ENCODE measurements around the gene TMEM91. TPM values are rescaled to one million over a fixed set of nuclear protein-coding genes. Genes with fewer than 3 reads are reported as not detected.
A peak's percentile ranks its signal among the peaks of the same experiment; 100 is the strongest.

The TMEM91 gene
- total and polyA plus RNA-seq, 9 of the 15 experiments (the other 6 are each of a cell fraction or from before 2014, with no cell fraction given): 1.2 to 5.2 (median 2.7) TPM

DNA sequence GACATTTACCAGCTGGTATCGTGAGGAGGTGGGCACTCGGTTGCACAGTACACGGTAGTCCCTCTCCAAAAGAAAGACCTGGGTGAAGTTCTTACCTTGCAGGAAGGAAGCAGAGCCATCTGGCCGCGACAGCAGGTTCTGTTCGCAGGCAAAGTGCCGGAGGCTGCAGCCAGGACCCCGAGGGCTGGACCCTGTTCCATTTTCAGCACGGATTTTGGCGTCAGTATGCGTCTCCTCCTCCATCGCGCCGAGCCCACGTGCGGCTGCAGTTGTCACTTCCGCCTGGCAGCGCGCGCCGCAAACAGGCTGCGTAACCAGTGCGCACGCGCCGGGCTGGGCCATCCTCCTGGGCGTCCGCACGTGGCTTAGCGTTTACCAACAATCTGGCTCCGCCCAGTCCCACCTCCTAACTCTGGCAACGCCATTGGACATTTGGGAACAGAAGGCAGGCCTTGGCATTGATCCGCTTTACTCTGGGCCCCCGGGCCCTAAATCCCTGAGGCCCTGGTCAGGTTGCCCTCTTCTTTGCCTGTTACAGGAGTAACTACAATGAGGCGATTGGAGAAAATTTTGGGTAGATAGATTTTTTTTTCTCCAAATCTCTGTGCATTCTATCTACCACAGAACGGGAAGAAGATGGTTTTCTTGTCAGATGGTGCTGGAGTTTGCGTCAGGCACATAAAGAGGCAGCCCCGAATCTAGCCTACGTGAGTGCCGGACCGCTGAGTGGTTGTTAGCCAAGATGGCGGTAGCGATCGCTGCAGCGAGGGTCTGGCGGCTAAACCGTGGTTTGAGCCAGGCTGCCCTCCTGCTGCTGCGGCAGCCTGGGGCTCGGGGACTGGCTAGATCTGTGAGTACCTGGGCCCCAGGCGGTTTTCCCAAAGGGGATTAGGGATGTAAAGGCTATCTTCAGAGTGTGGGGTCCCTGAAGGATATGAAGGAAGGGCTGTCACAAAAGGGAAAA is 21.0 kb downstream of the TMEM91 start, which contains the start of the genes BCKDHA and EXOSC5 (continued):
- TF ChIP-seq, protein P1, sequence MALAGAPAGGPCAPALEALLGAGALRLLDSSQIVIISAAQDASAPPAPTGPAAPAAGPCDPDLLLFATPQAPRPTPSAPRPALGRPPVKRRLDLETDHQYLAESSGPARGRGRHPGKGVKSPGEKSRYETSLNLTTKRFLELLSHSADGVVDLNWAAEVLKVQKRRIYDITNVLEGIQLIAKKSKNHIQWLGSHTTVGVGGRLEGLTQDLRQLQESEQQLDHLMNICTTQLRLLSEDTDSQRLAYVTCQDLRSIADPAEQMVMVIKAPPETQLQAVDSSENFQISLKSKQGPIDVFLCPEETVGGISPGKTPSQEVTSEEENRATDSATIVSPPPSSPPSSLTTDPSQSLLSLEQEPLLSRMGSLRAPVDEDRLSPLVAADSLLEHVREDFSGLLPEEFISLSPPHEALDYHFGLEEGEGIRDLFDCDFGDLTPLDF (CRISPR knock-in tag; IDR thresholded peaks at IDR 0.05): 0 out of 2 replicates have a peak, but pooled peaks have one; percentile 16
- no peak for TF ChIP-seq ZNF583 (CRISPR knock-in tag; IDR thresholded peaks at IDR 0.05)
- peak; percentile 52; the same call in 1 of the 2 replicates for TF ChIP-seq ZNF764 (CRISPR knock-in tag; IDR thresholded peaks at IDR 0.05; ENCODE audit: low read depth)
- TF ChIP-seq, protein P2, sequence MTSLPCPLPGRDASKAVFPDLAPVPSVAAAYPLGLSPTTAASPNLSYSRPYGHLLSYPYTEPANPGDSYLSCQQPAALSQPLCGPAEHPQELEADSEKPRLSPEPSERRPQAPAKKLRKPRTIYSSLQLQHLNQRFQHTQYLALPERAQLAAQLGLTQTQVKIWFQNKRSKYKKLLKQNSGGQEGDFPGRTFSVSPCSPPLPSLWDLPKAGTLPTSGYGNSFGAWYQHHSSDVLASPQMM (CRISPR knock-in tag; IDR thresholded peaks at IDR 0.05): no peak
- TF ChIP-seq, protein P3, sequence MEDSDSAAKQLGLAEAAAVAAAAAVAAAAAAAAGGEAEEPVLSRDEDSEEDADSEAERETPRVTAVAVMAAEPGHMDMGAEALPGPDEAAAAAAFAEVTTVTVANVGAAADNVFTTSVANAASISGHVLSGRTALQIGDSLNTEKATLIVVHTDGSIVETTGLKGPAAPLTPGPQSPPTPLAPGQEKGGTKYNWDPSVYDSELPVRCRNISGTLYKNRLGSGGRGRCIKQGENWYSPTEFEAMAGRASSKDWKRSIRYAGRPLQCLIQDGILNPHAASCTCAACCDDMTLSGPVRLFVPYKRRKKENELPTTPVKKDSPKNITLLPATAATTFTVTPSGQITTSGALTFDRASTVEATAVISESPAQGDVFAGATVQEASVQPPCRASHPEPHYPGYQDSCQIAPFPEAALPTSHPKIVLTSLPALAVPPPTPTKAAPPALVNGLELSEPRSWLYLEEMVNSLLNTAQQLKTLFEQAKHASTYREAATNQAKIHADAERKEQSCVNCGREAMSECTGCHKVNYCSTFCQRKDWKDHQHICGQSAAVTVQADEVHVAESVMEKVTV (CRISPR knock-in tag; IDR thresholded peaks at IDR 0.05): no peak
- TF ChIP-seq, protein P4, sequence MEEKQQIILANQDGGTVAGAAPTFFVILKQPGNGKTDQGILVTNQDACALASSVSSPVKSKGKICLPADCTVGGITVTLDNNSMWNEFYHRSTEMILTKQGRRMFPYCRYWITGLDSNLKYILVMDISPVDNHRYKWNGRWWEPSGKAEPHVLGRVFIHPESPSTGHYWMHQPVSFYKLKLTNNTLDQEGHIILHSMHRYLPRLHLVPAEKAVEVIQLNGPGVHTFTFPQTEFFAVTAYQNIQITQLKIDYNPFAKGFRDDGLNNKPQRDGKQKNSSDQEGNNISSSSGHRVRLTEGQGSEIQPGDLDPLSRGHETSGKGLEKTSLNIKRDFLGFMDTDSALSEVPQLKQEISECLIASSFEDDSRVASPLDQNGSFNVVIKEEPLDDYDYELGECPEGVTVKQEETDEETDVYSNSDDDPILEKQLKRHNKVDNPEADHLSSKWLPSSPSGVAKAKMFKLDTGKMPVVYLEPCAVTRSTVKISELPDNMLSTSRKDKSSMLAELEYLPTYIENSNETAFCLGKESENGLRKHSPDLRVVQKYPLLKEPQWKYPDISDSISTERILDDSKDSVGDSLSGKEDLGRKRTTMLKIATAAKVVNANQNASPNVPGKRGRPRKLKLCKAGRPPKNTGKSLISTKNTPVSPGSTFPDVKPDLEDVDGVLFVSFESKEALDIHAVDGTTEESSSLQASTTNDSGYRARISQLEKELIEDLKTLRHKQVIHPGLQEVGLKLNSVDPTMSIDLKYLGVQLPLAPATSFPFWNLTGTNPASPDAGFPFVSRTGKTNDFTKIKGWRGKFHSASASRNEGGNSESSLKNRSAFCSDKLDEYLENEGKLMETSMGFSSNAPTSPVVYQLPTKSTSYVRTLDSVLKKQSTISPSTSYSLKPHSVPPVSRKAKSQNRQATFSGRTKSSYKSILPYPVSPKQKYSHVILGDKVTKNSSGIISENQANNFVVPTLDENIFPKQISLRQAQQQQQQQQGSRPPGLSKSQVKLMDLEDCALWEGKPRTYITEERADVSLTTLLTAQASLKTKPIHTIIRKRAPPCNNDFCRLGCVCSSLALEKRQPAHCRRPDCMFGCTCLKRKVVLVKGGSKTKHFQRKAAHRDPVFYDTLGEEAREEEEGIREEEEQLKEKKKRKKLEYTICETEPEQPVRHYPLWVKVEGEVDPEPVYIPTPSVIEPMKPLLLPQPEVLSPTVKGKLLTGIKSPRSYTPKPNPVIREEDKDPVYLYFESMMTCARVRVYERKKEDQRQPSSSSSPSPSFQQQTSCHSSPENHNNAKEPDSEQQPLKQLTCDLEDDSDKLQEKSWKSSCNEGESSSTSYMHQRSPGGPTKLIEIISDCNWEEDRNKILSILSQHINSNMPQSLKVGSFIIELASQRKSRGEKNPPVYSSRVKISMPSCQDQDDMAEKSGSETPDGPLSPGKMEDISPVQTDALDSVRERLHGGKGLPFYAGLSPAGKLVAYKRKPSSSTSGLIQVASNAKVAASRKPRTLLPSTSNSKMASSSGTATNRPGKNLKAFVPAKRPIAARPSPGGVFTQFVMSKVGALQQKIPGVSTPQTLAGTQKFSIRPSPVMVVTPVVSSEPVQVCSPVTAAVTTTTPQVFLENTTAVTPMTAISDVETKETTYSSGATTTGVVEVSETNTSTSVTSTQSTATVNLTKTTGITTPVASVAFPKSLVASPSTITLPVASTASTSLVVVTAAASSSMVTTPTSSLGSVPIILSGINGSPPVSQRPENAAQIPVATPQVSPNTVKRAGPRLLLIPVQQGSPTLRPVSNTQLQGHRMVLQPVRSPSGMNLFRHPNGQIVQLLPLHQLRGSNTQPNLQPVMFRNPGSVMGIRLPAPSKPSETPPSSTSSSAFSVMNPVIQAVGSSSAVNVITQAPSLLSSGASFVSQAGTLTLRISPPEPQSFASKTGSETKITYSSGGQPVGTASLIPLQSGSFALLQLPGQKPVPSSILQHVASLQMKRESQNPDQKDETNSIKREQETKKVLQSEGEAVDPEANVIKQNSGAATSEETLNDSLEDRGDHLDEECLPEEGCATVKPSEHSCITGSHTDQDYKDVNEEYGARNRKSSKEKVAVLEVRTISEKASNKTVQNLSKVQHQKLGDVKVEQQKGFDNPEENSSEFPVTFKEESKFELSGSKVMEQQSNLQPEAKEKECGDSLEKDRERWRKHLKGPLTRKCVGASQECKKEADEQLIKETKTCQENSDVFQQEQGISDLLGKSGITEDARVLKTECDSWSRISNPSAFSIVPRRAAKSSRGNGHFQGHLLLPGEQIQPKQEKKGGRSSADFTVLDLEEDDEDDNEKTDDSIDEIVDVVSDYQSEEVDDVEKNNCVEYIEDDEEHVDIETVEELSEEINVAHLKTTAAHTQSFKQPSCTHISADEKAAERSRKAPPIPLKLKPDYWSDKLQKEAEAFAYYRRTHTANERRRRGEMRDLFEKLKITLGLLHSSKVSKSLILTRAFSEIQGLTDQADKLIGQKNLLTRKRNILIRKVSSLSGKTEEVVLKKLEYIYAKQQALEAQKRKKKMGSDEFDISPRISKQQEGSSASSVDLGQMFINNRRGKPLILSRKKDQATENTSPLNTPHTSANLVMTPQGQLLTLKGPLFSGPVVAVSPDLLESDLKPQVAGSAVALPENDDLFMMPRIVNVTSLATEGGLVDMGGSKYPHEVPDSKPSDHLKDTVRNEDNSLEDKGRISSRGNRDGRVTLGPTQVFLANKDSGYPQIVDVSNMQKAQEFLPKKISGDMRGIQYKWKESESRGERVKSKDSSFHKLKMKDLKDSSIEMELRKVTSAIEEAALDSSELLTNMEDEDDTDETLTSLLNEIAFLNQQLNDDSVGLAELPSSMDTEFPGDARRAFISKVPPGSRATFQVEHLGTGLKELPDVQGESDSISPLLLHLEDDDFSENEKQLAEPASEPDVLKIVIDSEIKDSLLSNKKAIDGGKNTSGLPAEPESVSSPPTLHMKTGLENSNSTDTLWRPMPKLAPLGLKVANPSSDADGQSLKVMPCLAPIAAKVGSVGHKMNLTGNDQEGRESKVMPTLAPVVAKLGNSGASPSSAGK (IDR thresholded peaks at IDR 0.05): peak; percentile 91
- TF ChIP-seq ZNF324 (CRISPR knock-in tag; IDR thresholded peaks at IDR 0.05): no peak
- TF ChIP-seq MEF2D (tag; conservative IDR thresholded peaks at IDR 0.05; ENCODE audit: low read depth): no peak

Data from K562 (cell line).